MM.1S (cell line): Measurements from ENCODE around the gene IGDCC3.

Source experiments
- EZH2phosphoT487 ChIP-seq: fragments of 300-600 bp; sonication (generic); IDR thresholded peaks from 2 replicates; pipeline ENCODE4 v1.6.1; 2018; ENCODE audit warnings: antibody characterized with exemption, low read length
- TF ChIP-seq, protein P1 (sequence below): fragments of 300-600 bp; sonication (generic); IDR thresholded peaks from 2 replicates; pipeline ENCODE4 v1.5.1; 2016; ENCODE audit warnings: antibody characterized with exemption, low read length, mixed read lengths

DNA sequence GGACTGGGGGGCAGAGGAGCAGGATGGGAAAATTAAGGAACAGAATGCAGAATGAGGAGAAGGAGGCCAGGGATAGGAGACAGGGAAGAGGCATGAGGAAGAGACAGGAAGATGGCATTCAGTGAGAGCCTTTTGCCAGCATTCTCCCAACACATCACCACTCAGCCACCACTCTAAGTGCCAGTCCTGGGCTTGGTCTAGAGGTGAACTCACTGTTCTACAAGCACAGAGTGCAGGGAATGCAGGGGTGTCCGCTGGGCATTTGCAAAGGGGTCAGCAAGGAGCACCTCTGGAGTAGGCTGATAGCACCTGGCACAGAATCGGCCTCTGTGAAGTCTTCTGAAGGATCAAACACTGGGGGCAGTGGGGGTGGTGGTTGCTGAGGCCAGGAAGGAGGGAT lies 14.6 kb upstream of the IGDCC3 start:
- TF ChIP-seq, protein P1, sequence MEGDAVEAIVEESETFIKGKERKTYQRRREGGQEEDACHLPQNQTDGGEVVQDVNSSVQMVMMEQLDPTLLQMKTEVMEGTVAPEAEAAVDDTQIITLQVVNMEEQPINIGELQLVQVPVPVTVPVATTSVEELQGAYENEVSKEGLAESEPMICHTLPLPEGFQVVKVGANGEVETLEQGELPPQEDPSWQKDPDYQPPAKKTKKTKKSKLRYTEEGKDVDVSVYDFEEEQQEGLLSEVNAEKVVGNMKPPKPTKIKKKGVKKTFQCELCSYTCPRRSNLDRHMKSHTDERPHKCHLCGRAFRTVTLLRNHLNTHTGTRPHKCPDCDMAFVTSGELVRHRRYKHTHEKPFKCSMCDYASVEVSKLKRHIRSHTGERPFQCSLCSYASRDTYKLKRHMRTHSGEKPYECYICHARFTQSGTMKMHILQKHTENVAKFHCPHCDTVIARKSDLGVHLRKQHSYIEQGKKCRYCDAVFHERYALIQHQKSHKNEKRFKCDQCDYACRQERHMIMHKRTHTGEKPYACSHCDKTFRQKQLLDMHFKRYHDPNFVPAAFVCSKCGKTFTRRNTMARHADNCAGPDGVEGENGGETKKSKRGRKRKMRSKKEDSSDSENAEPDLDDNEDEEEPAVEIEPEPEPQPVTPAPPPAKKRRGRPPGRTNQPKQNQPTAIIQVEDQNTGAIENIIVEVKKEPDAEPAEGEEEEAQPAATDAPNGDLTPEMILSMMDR: no peak
- no peak for TF ChIP-seq EZH2phosphoT487
